Measurements from ENCODE around the gene UGT2A1. TPM values are rescaled to one million over a fixed set of nuclear protein-coding genes. Genes with fewer than 3 reads are reported as not detected.

UGT2A1 gene
- total RNA-seq, 1 donor, result not detected

GRCh38 chr4:69591364-69591763 is 61.7 kb downstream of the UGT2A1 start:
- no peak for DNase-seq (ENCODE audit: low read depth in 2 of 3, low spot score in 2 of 3)

GRCh38 chr4:69589884-69590283 is 63.2 kb downstream of the UGT2A1 start:
- DNase-seq (ENCODE audit: low read depth in 2 of 3, low spot score in 2 of 3), result no peak

- DNase-seq (ENCODE audit: low read depth in 2 of 3, low spot score in 2 of 3), result no peak
Observed at GRCh38 chr4:69584135-69584534, 68.9 kb downstream of the UGT2A1 start.

GRCh38 chr4:69583543-69583942 is 69.5 kb downstream of the UGT2A1 start:
- DNase-seq (ENCODE audit: low read depth in 2 of 3, low spot score in 2 of 3), result no peak

GRCh38 chr4:69577245-69577644 is 75.8 kb downstream of the UGT2A1 start:
- no peak for DNase-seq (ENCODE audit: low read depth in 2 of 3, low spot score in 2 of 3)

GRCh38 chr4:69576251-69576877 is 76.7 kb downstream of the UGT2A1 start:
- no peak for DNase-seq (ENCODE audit: low read depth in 2 of 3, low spot score in 2 of 3)

- no peak for DNase-seq (ENCODE audit: low read depth in 2 of 3, low spot score in 2 of 3)
Observed at GRCh38 chr4:69568787-69569186, 84.3 kb downstream of the UGT2A1 start.

- DNase-seq (ENCODE audit: low read depth in 2 of 3, low spot score in 2 of 3), result no peak
Observed at GRCh38 chr4:69563424-69563823, 89.6 kb downstream of the UGT2A1 start.

GRCh38 chr4:69549651-69550050 is 103.4 kb downstream of the UGT2A1 start:
- DNase-seq (ENCODE audit: low read depth in 2 of 3, low spot score in 2 of 3), result no peak

- DNase-seq (ENCODE audit: low read depth in 2 of 3, low spot score in 2 of 3), result no peak
Observed at GRCh38 chr4:69546134-69546765, 106.8 kb downstream of the UGT2A1 start.

Small RNAs within 50 kb of the gene (small RNA-seq; reads per million reads assigned to genes)
- gene UGT2A2, result not detected

Other genes starting within 250 kb of the UGT2A1 start
- not detected for gene UGT2B4, start 157.3 kb downstream of the UGT2A1 start, total RNA-seq
- gene UGT2A2, start 13.6 kb downstream of the UGT2A1 start, total RNA-seq, result not detected
- gene SULT1B1, start 107.4 kb upstream of the UGT2A1 start, total RNA-seq, result 0.27 TPM
- not detected for gene SULT1E1, start 206.9 kb upstream of the UGT2A1 start, total RNA-seq

Measured in hematopoietic multipotent progenitor cell (in vitro differentiated cells).